Endothelial cell (in vitro differentiated cells): Measurements from ENCODE around the gene NEURL4. TPM values are rescaled to one million over a fixed set of nuclear protein-coding genes. Genes with fewer than 3 reads are reported as not detected.

Experiments used
- DNase-seq: peaks from one replicate; pipeline ENCODE4 v3.0.0; 2021; ENCODE audit warnings: low spot score
- H3K27ac Mint-ChIP-seq: one replicate; pipeline ENCODE4 v1.8.0; 2021; ENCODE audit warnings: mixed read lengths, inconsistent platforms; ENCODE audit not compliant: unreplicated experiment
- H3K27me3 Mint-ChIP-seq: one replicate; pipeline ENCODE4 v1.8.0; 2021; ENCODE audit warnings: mild to moderate bottlenecking, moderate library complexity, mixed read lengths, inconsistent platforms; ENCODE audit not compliant: unreplicated experiment
- H3K36me3 Mint-ChIP-seq: one replicate; pipeline ENCODE4 v1.8.0; 2021; ENCODE audit warnings: mild to moderate bottlenecking, low read depth, mixed read lengths, inconsistent platforms; ENCODE audit not compliant: unreplicated experiment
- H3K4me1 Mint-ChIP-seq: one replicate; pipeline ENCODE4 v1.8.0; 2021; ENCODE audit warnings: mild to moderate bottlenecking, mixed read lengths, inconsistent platforms; ENCODE audit not compliant: unreplicated experiment
- H3K4me3 Mint-ChIP-seq: one replicate; pipeline ENCODE4 v1.8.0; 2021; ENCODE audit warnings: mild to moderate bottlenecking, mixed read lengths, inconsistent platforms; ENCODE audit not compliant: unreplicated experiment
- H3K9me3 Mint-ChIP-seq: one replicate; pipeline ENCODE4 v1.8.0; 2021; ENCODE audit warnings: mixed read lengths, inconsistent platforms; ENCODE audit not compliant: unreplicated experiment
- CTCF ChIP-seq: fragments of 200-600 bp; sonication (generic); IDR thresholded peaks from one replicate; pipeline ENCODE4 v1.5.0; 2021; ENCODE audit warnings: antibody characterized with exemption; ENCODE audit not compliant: unreplicated experiment
- total RNA-seq: library from RNA; stranded (reverse); fragmentation: NEBNext Ultra II Directional; extraction: Animal tissue kit (Norgen Biotek cat#: 25700); gene quantifications from one replicate; pipeline ENCODE4 v1.2.1, GENCODE V29; 2021; ENCODE audit not compliant: unreplicated experiment

Gene NEURL4
- total RNA-seq, 1 donor from 2014 or later: 55.7 TPM

GRCh38 chr17:7279448-7279847, 49.7 kb downstream of the NEURL4 start:
- peaks cover 15% of the 10 kb centered on the region for H3K4me1 Mint-ChIP-seq
- no peaks in the 10 kb centered on the region for H3K9me3 Mint-ChIP-seq
- no peak for TF ChIP-seq CTCF
- H3K36me3 Mint-ChIP-seq: no peaks in the 10 kb centered on the region
- no peak overlapping the region for H3K4me3 Mint-ChIP-seq
- H3K27me3 Mint-ChIP-seq: peaks cover 10% of the 10 kb centered on the region
- H3K27ac Mint-ChIP-seq: no peak overlapping the region
- no peak for DNase-seq

- Mint-ChIP-seq H3K27ac (no peak overlapping the region), H3K9me3 (no peaks in the 10 kb centered on the region), H3K36me3 (no peaks in the 10 kb centered on the region), H3K4me1 (peaks cover 19% of the 10 kb centered on the region), H3K4me3 (no peak overlapping the region), H3K27me3 (peaks cover 12% of the 10 kb centered on the region)
- no peak for DNase-seq
- no peak for TF ChIP-seq CTCF
These were observed 62.4 kb downstream of the NEURL4 start for GRCh38 chr17:7266784-7267183.

Other genes starting within 250 kb of the NEURL4 start
- 30.4 TPM for gene CLEC10A, start 249.1 kb downstream of the NEURL4 start, total RNA-seq
- 0.41 TPM for gene ASGR2, start 214.5 kb downstream of the NEURL4 start, total RNA-seq
- gene ASGR1, start 150.0 kb downstream of the NEURL4 start, total RNA-seq: 23.9 TPM
- 44.3 TPM for gene DLG4, start 109.5 kb downstream of the NEURL4 start, total RNA-seq
- gene ACADVL, start 109.4 kb downstream of the NEURL4 start, total RNA-seq: 281 TPM
- gene DVL2, start 94.8 kb downstream of the NEURL4 start, total RNA-seq: 58.2 TPM
- 80.9 TPM for gene PHF23, start 89.9 kb downstream of the NEURL4 start, total RNA-seq
- 418 TPM for gene GABARAP, start 86.9 kb downstream of the NEURL4 start, total RNA-seq
- 148 TPM for gene CTDNEP1, start 77.6 kb downstream of the NEURL4 start, total RNA-seq
- 36.9 TPM for gene ELP5, start 77.1 kb downstream of the NEURL4 start, total RNA-seq
- 65.7 TPM for gene CLDN7, start 66.9 kb downstream of the NEURL4 start, total RNA-seq
- 2.2 TPM for gene SLC2A4, start 47.6 kb downstream of the NEURL4 start, total RNA-seq
- gene YBX2, start 34.7 kb downstream of the NEURL4 start, total RNA-seq: 14.6 TPM
- gene EIF5A, start 21.7 kb downstream of the NEURL4 start, total RNA-seq: 362 TPM
- gene GPS2, start 14.0 kb downstream of the NEURL4 start, total RNA-seq: 56.8 TPM
- 5.5 TPM for gene ACAP1, start 7.2 kb upstream of the NEURL4 start, total RNA-seq
- gene KCTD11, start 22.8 kb upstream of the NEURL4 start, total RNA-seq: 4.8 TPM
- gene TMEM95, start 25.8 kb upstream of the NEURL4 start, total RNA-seq: not detected
- 1.7 TPM for gene TNK1, start 51.8 kb upstream of the NEURL4 start, total RNA-seq
- gene PLSCR3, start 65.2 kb upstream of the NEURL4 start, total RNA-seq: 74.2 TPM
- gene TMEM256, start 74.8 kb upstream of the NEURL4 start, total RNA-seq: 94.7 TPM
- 54.8 TPM for gene NLGN2, start 78.5 kb upstream of the NEURL4 start, total RNA-seq
- gene SPEM1, start 91.0 kb upstream of the NEURL4 start, total RNA-seq: 0.38 TPM
- 0.15 TPM for gene SPEM2, start 96.3 kb upstream of the NEURL4 start, total RNA-seq
- not detected for gene SPEM3, start 99.5 kb upstream of the NEURL4 start, total RNA-seq
- 6.1 TPM for gene TMEM102, start 106.1 kb upstream of the NEURL4 start, total RNA-seq
- 19.7 TPM for gene FGF11, start 110.2 kb upstream of the NEURL4 start, total RNA-seq
- 11.8 TPM for gene CHRNB1, start 115.7 kb upstream of the NEURL4 start, total RNA-seq
- 21.5 TPM for gene ZBTB4, start 150.3 kb upstream of the NEURL4 start, total RNA-seq
- not detected for gene SLC35G6, start 152.1 kb upstream of the NEURL4 start, total RNA-seq
- 198 TPM for gene POLR2A, start 155.0 kb upstream of the NEURL4 start, total RNA-seq
- 16.3 TPM for gene TNFSF12, start 219.7 kb upstream of the NEURL4 start, total RNA-seq
- 5.6 TPM for gene TNFSF13, start 229.4 kb upstream of the NEURL4 start, total RNA-seq
- 57.8 TPM for gene SENP3, start 232.6 kb upstream of the NEURL4 start, total RNA-seq